ENCODE data around the gene GTF2IRD1.

GTF2IRD1 gene

DNA sequence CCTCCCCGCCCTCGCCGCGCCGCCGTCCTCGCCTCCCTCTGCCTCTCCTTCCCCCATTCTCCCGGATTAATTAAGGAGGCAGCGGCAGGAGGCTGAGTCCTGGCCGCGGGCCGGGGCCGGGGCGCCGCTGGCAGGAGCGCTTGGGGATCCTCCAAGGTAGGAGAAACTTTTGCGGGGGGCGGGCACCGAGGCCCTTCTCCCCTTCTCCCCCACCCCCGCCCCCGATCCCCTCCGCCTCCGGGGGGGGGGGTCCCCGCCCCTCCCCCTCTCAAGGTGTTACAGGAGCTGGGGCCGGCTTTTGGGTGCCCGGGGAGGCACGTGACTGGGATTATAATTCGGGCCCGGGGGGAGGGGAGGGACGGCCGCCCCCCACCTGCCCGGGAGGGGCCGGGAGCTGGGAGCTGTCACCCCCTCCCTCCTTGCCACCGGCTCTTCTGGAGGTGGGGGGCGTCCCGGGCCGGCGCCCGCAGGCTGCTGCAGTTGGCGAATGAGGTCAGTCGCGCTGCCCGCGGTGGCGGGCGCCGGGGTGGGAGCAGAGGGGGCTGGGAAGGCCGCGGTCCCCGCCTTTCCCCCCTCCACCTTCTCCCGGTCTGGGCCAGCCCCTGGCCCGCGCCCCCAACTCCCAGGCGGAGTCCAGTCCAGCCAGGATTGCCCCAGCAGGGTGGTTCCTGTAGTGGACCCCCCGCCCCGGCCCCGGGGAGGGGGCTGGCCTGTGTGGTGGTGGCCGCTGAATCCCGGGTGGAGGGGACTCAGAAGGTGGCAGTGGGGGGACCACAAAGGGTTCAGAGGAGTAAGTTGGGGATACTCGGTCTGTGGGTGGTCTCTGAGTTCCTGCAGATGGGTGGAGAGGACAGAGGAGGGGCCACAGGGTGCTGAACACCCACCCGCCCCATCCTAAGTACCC is 567 bp downstream of the GTF2IRD1 start:
- Histone ChIP-seq H3K27me3 (replicated peaks; ENCODE audit: control insufficient read depth, insufficient read depth, low read length) (no peaks in the 10 kb centered on the region; the same call in 1 of the 2 replicates), H3K36me3 (ENCODE audit: control insufficient read depth, insufficient read depth, low read length) (no peaks in the 10 kb centered on the region), H3K4me3 (replicated peaks; ENCODE audit: low read depth, low read length) (peak overlapping the region; percentile 52)
- TF ChIP-seq, protein P1, sequence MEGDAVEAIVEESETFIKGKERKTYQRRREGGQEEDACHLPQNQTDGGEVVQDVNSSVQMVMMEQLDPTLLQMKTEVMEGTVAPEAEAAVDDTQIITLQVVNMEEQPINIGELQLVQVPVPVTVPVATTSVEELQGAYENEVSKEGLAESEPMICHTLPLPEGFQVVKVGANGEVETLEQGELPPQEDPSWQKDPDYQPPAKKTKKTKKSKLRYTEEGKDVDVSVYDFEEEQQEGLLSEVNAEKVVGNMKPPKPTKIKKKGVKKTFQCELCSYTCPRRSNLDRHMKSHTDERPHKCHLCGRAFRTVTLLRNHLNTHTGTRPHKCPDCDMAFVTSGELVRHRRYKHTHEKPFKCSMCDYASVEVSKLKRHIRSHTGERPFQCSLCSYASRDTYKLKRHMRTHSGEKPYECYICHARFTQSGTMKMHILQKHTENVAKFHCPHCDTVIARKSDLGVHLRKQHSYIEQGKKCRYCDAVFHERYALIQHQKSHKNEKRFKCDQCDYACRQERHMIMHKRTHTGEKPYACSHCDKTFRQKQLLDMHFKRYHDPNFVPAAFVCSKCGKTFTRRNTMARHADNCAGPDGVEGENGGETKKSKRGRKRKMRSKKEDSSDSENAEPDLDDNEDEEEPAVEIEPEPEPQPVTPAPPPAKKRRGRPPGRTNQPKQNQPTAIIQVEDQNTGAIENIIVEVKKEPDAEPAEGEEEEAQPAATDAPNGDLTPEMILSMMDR (IDR thresholded peaks at IDR 0.05; ENCODE audit: insufficient read depth, low read length, poor library complexity, severe bottlenecking): no peak
- DNase-seq (ENCODE audit: extremely low read depth, insufficient read length): no peak

DNA sequence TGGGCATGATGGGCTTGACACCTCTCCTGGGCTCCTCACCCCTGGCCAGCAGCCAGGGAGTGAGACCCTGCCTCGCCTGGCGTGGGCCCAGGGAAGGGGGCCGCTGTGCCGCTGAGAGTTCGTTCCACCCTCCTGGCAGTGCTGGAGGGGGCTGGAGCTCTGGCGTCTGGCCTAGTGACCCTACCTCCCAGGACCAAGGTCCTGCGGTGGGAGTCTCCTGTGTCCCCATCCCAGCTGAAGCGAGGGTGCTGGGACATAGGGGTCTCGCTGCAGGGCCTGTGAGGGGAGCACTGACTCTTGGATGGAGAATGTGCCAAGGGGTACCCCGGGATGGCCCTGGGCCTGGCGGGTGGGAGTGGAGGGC is 1.2 kb downstream of the GTF2IRD1 start:
- Histone ChIP-seq H3K4me3 (replicated peaks; ENCODE audit: low read depth, low read length) (no peak overlapping the region), H3K36me3 (ENCODE audit: control insufficient read depth, insufficient read depth, low read length) (no peaks in the 10 kb centered on the region), H3K27me3 (replicated peaks; ENCODE audit: control insufficient read depth, insufficient read depth, low read length) (no peaks in the 10 kb centered on the region)
- TF ChIP-seq, protein P1 (IDR thresholded peaks at IDR 0.05; ENCODE audit: insufficient read depth, low read length, poor library complexity, severe bottlenecking): no peak
- no peak for DNase-seq (ENCODE audit: extremely low read depth, insufficient read length)

- Histone ChIP-seq H3K4me3 (replicated peaks; ENCODE audit: low read depth, low read length) (no peak overlapping the region), H3K27me3 (replicated peaks; ENCODE audit: control insufficient read depth, insufficient read depth, low read length) (no peaks in the 10 kb centered on the region), H3K36me3 (ENCODE audit: control insufficient read depth, insufficient read depth, low read length) (no peaks in the 10 kb centered on the region)
- no peak for DNase-seq (ENCODE audit: extremely low read depth, insufficient read length)
- TF ChIP-seq, protein P1 (IDR thresholded peaks at IDR 0.05; ENCODE audit: insufficient read depth, low read length, poor library complexity, severe bottlenecking): no peak
Measured at GRCh38 chr7:74455291-74455804, 1.6 kb downstream of the GTF2IRD1 start.

GRCh38 chr7:74455928-74456327 is 2.2 kb downstream of the GTF2IRD1 start:
- H3K4me3 ChIP-seq (replicated peaks; ENCODE audit: low read depth, low read length): no peak overlapping the region
- TF ChIP-seq, protein P1 (IDR thresholded peaks at IDR 0.05; ENCODE audit: insufficient read depth, low read length, poor library complexity, severe bottlenecking): no peak
- H3K36me3 ChIP-seq (ENCODE audit: control insufficient read depth, insufficient read depth, low read length): no peaks in the 10 kb centered on the region
- no peak for DNase-seq (ENCODE audit: extremely low read depth, insufficient read length)
- H3K27me3 ChIP-seq (replicated peaks; ENCODE audit: control insufficient read depth, insufficient read depth, low read length): no peaks in the 10 kb centered on the region

GRCh38 chr7:74457007-74457406 is 3.3 kb downstream of the GTF2IRD1 start:
- DNase-seq (ENCODE audit: extremely low read depth, insufficient read length): no peak
- TF ChIP-seq, protein P1 (IDR thresholded peaks at IDR 0.05; ENCODE audit: insufficient read depth, low read length, poor library complexity, severe bottlenecking): no peak
- Histone ChIP-seq H3K4me3 (replicated peaks; ENCODE audit: low read depth, low read length) (no peak overlapping the region), H3K36me3 (ENCODE audit: control insufficient read depth, insufficient read depth, low read length) (no peaks in the 10 kb centered on the region), H3K27me3 (replicated peaks; ENCODE audit: control insufficient read depth, insufficient read depth, low read length) (no peaks in the 10 kb centered on the region)
